CD4-positive, alpha-beta T cell treated with Interferon alpha-2 for 1 hour (primary cell): Measurements from ENCODE around the gene USP28.
"Not testable (repeated sequence)": the region's sequence is repeated elsewhere in the genome, so short reads cannot be mapped to it uniquely, and the experiment has no call there.

ENCODE experiments used
- DNase-seq, 2 donors: peaks; one replicate each; pipeline ENCODE4 v3.0.0-alpha.2; 2020 to 2022

USP28 gene

DNA sequence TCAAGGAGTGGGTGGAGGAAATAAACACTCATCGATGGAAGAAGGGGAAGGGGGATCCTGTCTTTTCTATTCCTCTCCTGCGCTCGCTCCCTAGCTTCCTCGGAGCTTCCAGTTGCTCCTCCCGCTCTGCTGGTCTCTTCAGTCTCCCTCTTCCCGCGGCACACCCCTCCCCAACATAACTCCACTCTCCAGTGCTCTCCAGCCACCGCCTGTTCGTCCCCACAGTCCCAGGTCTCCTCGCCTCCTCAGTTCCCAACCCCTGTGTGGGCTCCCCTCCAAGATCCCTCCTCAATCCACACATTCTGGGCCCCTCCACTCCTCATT is 102.3 kb downstream of the USP28 start:
- no peak for DNase-seq

DNA sequence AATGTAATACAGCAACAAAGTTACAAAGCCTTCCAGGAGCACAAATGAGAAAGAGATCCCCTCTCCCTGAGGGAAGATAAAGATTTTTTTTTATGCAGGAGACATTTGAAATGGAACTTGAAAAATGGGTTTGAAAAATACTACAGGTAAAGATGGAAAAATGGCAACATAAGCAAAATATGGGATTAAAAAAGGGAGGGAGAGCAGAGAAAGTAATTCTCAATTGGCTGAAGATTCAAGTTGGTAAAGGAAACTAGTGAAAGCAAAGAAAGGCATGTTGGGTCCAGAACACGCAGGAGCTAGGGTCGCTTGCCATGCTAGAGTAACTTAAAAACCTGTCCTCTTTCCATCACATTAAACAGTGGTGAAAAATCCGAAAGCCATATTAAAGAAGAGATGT is 103.4 kb downstream of the USP28 start:
- DNase-seq = no peak

GRCh38 chr11:113764527-113765219 is 110.7 kb downstream of the USP28 start:
- no peak for DNase-seq

DNA sequence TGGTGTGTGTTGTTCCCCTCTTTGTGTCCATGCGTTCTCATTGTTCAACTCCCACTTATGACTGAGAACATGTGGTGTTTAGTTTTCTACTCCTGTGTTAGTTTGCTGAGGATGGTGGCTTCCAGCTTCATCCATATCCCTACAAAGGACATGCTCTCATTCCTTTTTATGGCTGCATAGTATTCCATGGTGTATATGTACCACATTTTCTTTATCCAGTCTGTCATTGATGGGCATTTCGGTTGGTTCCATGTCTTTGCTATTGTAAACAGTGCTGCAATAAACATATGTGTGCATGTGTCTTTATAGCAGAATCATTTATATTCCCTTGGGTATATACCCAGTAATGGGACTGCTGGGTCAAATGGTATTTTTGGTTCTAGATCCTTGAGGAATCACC is 112.3 kb downstream of the USP28 start:
- DNase-seq = not testable (repeated sequence)

DNA sequence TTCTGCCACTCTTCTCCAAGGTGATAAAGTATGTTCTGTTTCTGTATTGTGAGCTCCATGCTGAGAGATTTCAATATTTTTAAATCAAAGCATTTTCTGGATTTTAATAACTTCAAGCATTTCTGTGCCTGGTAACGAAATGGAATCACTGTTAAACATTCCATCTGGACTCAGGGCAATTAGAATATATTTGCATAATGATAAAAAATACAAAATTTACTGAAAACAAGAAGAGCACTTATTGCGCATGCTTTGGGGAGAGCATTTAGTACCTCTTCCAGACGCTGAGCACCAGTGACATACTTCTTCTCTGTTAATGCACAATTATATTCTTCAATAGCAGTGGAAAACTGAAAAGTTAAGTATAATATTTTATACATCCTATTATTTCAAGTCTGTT is 115.1 kb downstream of the USP28 start:
- DNase-seq = no peak

- DNase-seq = no peak
Observed at GRCh38 chr11:113752932-113753331, 122.4 kb downstream of the USP28 start.
